ENCODE results near the gene PSMB7.

GRCh38 chr9:124373851-124374250, 41.4 kb downstream of the PSMB7 start:
- TF ChIP-seq CTCF (conservative IDR thresholded peaks at IDR 0.05 in 1 of 2, IDR thresholded peaks at IDR 0.05 in 1 of 2; ENCODE audit: extremely low read depth in 1 of 2, insufficient read depth in 1 of 2, low read depth in 1 of 2, low read length in 2 of 2) (no peak), EZH2 (IDR thresholded peaks at IDR 0.05; ENCODE audit: borderline replicate concordance, low read length) (no peak)

All from mammary epithelial cell (primary cell).